Measurements from ENCODE around the gene MYO18B. TPM values are rescaled to one million over a fixed set of nuclear protein-coding genes. Genes with fewer than 3 reads are reported as not detected.

The MYO18B gene
- total and polyA plus RNA-seq, 2 of the 4 experiments (the other 2 are of a cell fraction), result under 0.01 TPM; not detected in 1

DNA sequence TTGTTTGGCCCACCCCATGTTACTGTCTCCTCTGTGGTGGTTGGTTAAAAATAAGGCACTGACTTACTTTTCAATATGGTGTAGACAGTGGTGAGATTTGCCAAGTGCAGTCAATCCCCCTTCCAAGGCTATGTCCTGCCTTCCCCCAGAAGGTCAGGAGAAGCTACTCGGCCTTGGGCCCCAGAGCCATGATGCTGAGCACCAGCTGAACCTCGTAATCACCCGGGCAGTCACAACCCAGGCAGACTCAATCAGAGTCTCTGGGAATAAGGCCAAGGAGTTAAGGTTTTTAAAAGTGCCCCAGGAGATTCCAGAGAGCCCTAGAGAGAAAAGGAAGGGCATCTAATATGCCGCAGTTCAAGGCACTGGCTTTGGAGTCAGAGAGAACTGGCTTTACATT is 23.8 kb downstream of the MYO18B start:
- Histone ChIP-seq H3K4me3 (ENCODE audit: insufficient read depth, low read depth, low read length) (no peak overlapping the region), H3K4me1 (ENCODE audit: control insufficient read depth, insufficient read depth, low read length) (no peaks in the 10 kb centered on the region), H3K79me1 (ENCODE audit: low read depth in 1 of 2, low read length in 2 of 2) (no peaks in the 10 kb centered on the region), H2AFZ (replicated peaks; ENCODE audit: low read length, poor library complexity) (no peak overlapping the region), H3K56ac (ENCODE audit: extremely low read depth, insufficient read depth, low read length) (no peak overlapping the region), H3K4ac (ENCODE audit: low read depth, low read length) (no peak overlapping the region), H2AK9ac (replicated peaks; ENCODE audit: low read depth, low read length, poor library complexity) (no peak overlapping the region), H2BK15ac (ENCODE audit: low read depth, low read length) (no peak overlapping the region), H3K14ac (replicated peaks; ENCODE audit: low read depth, low read length) (no peak overlapping the region), H3K23ac (ENCODE audit: low read depth, low read length) (no peak overlapping the region), H3K36me3 (ENCODE audit: control insufficient read depth, insufficient read depth, low read length) (no peaks in the 10 kb centered on the region), H4K8ac (ENCODE audit: low read depth in 2 of 2, low read length in 2 of 2) (no peak overlapping the region), H4K91ac (ENCODE audit: insufficient read depth, low read depth, low read length) (no peak overlapping the region), H2BK5ac (ENCODE audit: low read depth, low read length, poor library complexity, severe bottlenecking) (no peak overlapping the region), H3K27ac (ENCODE audit: insufficient read depth, low read length) (no peak overlapping the region), H3K9me3 (ENCODE audit: control insufficient read depth, insufficient read depth, low read length) (peaks cover 14% of the 10 kb centered on the region), H4K5ac (ENCODE audit: low read depth, low read length) (no peak overlapping the region), H3K4me2 (ENCODE audit: low read depth, low read length) (no peak overlapping the region), H3K18ac (ENCODE audit: low read depth, low read length) (no peak overlapping the region), H3K27me3 (ENCODE audit: control insufficient read depth, insufficient read depth, low read length) (peaks cover 3% of the 10 kb centered on the region; the same call in 1 of the 2 replicates), H2BK20ac (ENCODE audit: low read depth, low read length) (no peak overlapping the region), H3K9ac (ENCODE audit: low read depth, low read length) (no peak overlapping the region), H2BK120ac (ENCODE audit: low read depth, low read length) (no peak overlapping the region), H3K9me1 (ENCODE audit: insufficient read depth, low read length) (0 out of 2 replicates have a peak, but pooled peaks cover 3% of the 10 kb centered on the region), H4K20me1 (ENCODE audit: insufficient read depth, low read length) (no peaks in the 10 kb centered on the region), H2AK5ac (ENCODE audit: low read depth, low read length) (no peak overlapping the region)
- DNase-seq (no peak), ATAC-seq (ENCODE audit: low read depth) (no peak)
- in situ Hi-C loops (cut with MboI; ENCODE audit: low sequenced_read_pairs), result no loop called here
- BruUV-seq (replicated peaks), result no TSS peak
- WGBS, 2 experiments (ENCODE audit: extremely low coverage in 2 of 2, insufficient read length in 1 of 2), result no CpG with 5 or more reads among the region's 4 CpGs
- intact Hi-C loops (cut with micrococcal nuclease), result no loop called here
- TF ChIP-seq CEBPB (IDR thresholded peaks at IDR 0.05; ENCODE audit: low read depth, low read length) (no peak), MXI1 (IDR thresholded peaks at IDR 0.05; ENCODE audit: borderline replicate concordance, low read depth, low read length) (no peak), POLR2A (IDR thresholded peaks at IDR 0.05; ENCODE audit: low read depth, low read length) (no peak), FOS (IDR thresholded peaks at IDR 0.05; ENCODE audit: low read depth, low read length) (no peak), CHD1 (IDR thresholded peaks at IDR 0.05; ENCODE audit: low read depth, low read length) (no peak), MAZ (IDR thresholded peaks at IDR 0.05; ENCODE audit: borderline replicate concordance, low read depth, low read length) (no peak), SMC3 (IDR thresholded peaks at IDR 0.05; ENCODE audit: low read depth, low read length) (no peak), RFX5 (IDR thresholded peaks at IDR 0.05; ENCODE audit: low read depth, low read length) (no peak), BHLHE40 (IDR thresholded peaks at IDR 0.05; ENCODE audit: low read depth, low read length) (no peak), MAFK (IDR thresholded peaks at IDR 0.05; ENCODE audit: low read depth, low read length) (no peak), RCOR1 (IDR thresholded peaks at IDR 0.05; ENCODE audit: insufficient replicate concordance, low read length) (no peak), RAD21 (IDR thresholded peaks at IDR 0.05; ENCODE audit: low read length) (no peak), NFE2L2 (IDR thresholded peaks at IDR 0.05; ENCODE audit: low read depth, low read length) (no peak)
- TF ChIP-seq, protein P1, sequence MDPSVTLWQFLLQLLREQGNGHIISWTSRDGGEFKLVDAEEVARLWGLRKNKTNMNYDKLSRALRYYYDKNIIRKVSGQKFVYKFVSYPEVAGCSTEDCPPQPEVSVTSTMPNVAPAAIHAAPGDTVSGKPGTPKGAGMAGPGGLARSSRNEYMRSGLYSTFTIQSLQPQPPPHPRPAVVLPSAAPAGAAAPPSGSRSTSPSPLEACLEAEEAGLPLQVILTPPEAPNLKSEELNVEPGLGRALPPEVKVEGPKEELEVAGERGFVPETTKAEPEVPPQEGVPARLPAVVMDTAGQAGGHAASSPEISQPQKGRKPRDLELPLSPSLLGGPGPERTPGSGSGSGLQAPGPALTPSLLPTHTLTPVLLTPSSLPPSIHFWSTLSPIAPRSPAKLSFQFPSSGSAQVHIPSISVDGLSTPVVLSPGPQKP (IDR thresholded peaks at IDR 0.05; ENCODE audit: borderline replicate concordance, low read depth, low read length), result no peak
- TF ChIP-seq, protein P2, sequence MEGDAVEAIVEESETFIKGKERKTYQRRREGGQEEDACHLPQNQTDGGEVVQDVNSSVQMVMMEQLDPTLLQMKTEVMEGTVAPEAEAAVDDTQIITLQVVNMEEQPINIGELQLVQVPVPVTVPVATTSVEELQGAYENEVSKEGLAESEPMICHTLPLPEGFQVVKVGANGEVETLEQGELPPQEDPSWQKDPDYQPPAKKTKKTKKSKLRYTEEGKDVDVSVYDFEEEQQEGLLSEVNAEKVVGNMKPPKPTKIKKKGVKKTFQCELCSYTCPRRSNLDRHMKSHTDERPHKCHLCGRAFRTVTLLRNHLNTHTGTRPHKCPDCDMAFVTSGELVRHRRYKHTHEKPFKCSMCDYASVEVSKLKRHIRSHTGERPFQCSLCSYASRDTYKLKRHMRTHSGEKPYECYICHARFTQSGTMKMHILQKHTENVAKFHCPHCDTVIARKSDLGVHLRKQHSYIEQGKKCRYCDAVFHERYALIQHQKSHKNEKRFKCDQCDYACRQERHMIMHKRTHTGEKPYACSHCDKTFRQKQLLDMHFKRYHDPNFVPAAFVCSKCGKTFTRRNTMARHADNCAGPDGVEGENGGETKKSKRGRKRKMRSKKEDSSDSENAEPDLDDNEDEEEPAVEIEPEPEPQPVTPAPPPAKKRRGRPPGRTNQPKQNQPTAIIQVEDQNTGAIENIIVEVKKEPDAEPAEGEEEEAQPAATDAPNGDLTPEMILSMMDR (conservative IDR thresholded peaks at IDR 0.05; ENCODE audit: low read depth, low read length), result no peak
- TF ChIP-seq, protein P3, sequence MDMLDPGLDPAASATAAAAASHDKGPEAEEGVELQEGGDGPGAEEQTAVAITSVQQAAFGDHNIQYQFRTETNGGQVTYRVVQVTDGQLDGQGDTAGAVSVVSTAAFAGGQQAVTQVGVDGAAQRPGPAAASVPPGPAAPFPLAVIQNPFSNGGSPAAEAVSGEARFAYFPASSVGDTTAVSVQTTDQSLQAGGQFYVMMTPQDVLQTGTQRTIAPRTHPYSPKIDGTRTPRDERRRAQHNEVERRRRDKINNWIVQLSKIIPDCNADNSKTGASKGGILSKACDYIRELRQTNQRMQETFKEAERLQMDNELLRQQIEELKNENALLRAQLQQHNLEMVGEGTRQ (IDR thresholded peaks at IDR 0.05; ENCODE audit: low read depth, low read length), result no peak
- ChIA-PET CTCF (no interaction called here), POLR2A (ENCODE audit: unreplicated experiment) (no interaction called here)
- dilution Hi-C loops (cut with HindIII; ENCODE audit: low sequenced_read_pairs, unreplicated experiment), result no loop called here
